Airway epithelial cell (primary cell): ENCODE measurements around the gene FIBP. TPM values are rescaled to one million over a fixed set of nuclear protein-coding genes. Genes with fewer than 3 reads are reported as not detected.

Experiments used
- total RNA-seq: library from RNA; depleted of rRNA; stranded (reverse); fragments of >200 nt; gene quantifications from 2 replicates; pipeline ENCODE4 v1.2.3, GENCODE V29; 2015

Gene FIBP
- total RNA-seq = 89.0 and 143 TPM in 2 replicates

GRCh38 chr11:65888163-65888814 lies at the start of gene FIBP:
Gene FIBP, minus strand, starts transcription at chr11:65888471. Its CDS starts 53 bp downstream, at chr11:65888418.

GRCh38 chr11:65919141-65919572 lies 30.9 kb upstream of the FIBP start, which contains the start of gene DRAP1:
Gene DRAP1, plus strand, starts transcription at chr11:65919426. Its CDS starts 76 bp downstream, at chr11:65919502.

GRCh38 chr11:65918211-65919140 lies 30.2 kb upstream of the FIBP start, which contains the start of gene C11orf68:
Gene C11orf68, minus strand, starts transcription at chr11:65919062. Its CDS starts 31 bp downstream, at chr11:65919031.

DNA sequence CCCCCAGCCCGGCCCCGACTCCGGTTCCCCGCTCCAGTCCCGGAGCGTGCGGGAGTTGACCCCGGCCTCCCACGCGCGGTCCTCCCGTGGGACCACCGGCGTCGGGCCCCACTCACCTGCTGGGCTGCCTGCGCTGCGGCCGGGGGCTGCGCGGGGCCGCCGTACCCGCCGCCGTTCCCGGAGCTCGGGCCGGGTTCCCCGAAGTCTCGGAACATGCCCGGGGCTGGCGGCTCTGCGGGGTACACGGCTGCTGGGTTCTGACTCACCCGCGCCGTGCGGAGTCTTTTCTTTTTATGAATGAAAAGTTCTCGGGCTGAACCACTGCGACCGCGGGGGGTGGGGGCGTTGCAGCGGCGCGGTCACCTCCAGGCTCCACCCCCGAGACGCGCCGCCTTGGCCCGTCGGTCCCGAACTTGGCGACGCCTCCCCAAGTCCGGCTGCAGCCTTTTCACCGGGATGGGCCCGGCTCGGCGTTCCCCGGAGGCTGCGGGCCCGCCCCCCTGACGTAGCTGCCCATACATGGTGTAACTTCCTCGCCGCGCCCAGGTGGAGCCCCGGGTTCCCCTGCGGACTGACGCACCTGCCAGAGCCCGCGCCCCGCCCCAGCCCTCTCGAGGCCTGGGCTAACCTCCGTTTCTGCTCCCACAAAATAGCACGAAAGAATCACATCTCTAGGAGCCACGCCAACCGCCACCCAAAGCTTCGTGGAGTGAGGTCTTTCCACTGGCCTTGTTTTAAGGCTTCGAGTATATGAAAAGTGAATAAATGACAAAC lies 12.0 kb upstream of the FIBP start, which contains the start of gene FOSL1:
FOSL1 (minus strand) TSS at position 264 of the 774 bp plus-strand sequence; CDS start at position 215, 49 bp downstream.

GRCh38 chr11:65890324-65891218 lies 2.3 kb upstream of the FIBP start, which contains the start of gene CCDC85B:
Gene CCDC85B, plus strand, starts transcription at chr11:65890673. Its CDS starts 111 bp downstream, at chr11:65890784.

GRCh38 chr11:65879617-65880016 lies 8.7 kb downstream of the FIBP start, which contains the start of gene CTSW:
Gene CTSW, plus strand, starts transcription at chr11:65879837. Its CDS starts 18 bp downstream, at chr11:65879855.

DNA sequence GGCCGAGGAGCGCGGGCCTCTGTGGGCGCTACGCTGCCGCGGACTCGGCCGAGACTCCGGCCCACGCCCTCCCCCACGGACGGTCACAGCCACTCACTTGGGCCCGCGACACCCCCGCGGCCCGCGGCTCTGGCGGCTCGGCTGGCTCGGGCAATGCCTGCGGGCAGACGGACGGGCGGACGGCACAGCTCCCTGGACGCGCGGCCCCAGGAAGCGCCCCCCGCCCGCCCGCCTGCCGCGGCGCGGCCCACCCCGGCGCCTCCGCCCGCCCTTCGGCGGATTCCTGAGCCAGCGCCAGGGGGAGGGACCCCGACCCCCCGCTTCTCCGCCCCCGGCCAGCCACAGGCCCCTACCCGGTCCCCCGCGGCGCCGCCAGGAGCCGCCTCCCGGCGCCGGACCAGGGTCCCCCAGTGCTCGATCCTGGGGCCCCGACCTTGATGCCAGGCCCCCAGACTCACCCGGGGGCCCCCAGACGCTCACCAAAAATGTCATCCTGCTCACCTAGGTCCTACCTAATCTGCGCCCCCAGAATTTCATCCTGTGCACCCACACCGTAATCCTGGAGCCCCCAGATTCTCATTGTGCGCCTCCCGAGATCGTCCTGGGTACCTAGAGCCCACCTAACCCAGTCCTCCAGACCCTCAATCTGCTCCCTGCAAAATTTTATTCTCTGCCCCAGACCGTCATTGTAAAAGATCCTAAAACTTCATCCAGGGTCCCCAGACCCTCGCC lies 15.5 kb downstream of the FIBP start, which contains the start of gene EFEMP2:
EFEMP2 (minus strand) TSS at position 215 of the 732 bp plus-strand sequence. CDS start 446 bp downstream, outside the sequence.

GRCh38 chr11:65860278-65861164 lies 27.8 kb downstream of the FIBP start, which contains the start of gene MUS81:
Gene MUS81, plus strand, starts transcription at chr11:65860433. Its CDS starts 321 bp downstream, at chr11:65860754.

GRCh38 chr11:65857853-65858680 lies 30.2 kb downstream of the FIBP start, which contains the start of gene CFL1:
Gene CFL1, minus strand, starts transcription at chr11:65858180. Its CDS starts 81 bp downstream, at chr11:65858099.

Other genes starting within 250 kb of the FIBP start
- gene RELA, start 225.6 kb downstream of the FIBP start, total RNA-seq = 35.5 and 68.3 TPM in 2 replicates
- 33.8 and 37.9 TPM in 2 replicates for gene KAT5, start 176.2 kb downstream of the FIBP start, total RNA-seq
- 61.6 and 92.6 TPM in 2 replicates for gene RNASEH2C, start 167.7 kb downstream of the FIBP start, total RNA-seq
- gene AP5B1, start 107.5 kb downstream of the FIBP start, total RNA-seq = 21.3 and 24.3 TPM in 2 replicates
- gene OVOL1, start 101.4 kb downstream of the FIBP start, total RNA-seq = 26.4 and 31.0 TPM in 2 replicates
- 0.14 and 0.56 TPM in 2 replicates for gene SNX32, start 54.5 kb downstream of the FIBP start, total RNA-seq
- gene CFL1, start 30.3 kb downstream of the FIBP start, total RNA-seq = 1,465 and 1,537 TPM in 2 replicates
- gene MUS81, start 28.0 kb downstream of the FIBP start, total RNA-seq = 23.6 and 28.4 TPM in 2 replicates
- 12.8 and 27.5 TPM in 2 replicates for gene EFEMP2, start 15.7 kb downstream of the FIBP start, total RNA-seq
- gene CTSW, start 8.6 kb downstream of the FIBP start, total RNA-seq = not detected in 2 replicates
- gene CCDC85B, start 2.2 kb upstream of the FIBP start, total RNA-seq = 93.7 and 145 TPM in 2 replicates
- 63.3 and 87.1 TPM in 2 replicates for gene FOSL1, start 11.9 kb upstream of the FIBP start, total RNA-seq
- gene C11orf68, start 30.6 kb upstream of the FIBP start, total RNA-seq = 10.9 and 11.0 TPM in 2 replicates
- gene DRAP1, start 31.0 kb upstream of the FIBP start, total RNA-seq = 175 and 190 TPM in 2 replicates
- gene TSGA10IP, start 57.0 kb upstream of the FIBP start, total RNA-seq = not detected in 2 replicates
- gene SART1, start 73.3 kb upstream of the FIBP start, total RNA-seq = 35.3 and 45.9 TPM in 2 replicates
- gene EIF1AD, start 113.7 kb upstream of the FIBP start, total RNA-seq = 24.1 and 33.0 TPM in 2 replicates
- gene BANF1, start 114.0 kb upstream of the FIBP start, total RNA-seq = 120 and 130 TPM in 2 replicates
- 8.9 and 9.3 TPM in 2 replicates for gene CST6, start 123.5 kb upstream of the FIBP start, total RNA-seq
- 0.42 TPM in 1 of 2 replicates, not detected in the other for gene CATSPER1, start 138.0 kb upstream of the FIBP start, total RNA-seq
- 0.28 TPM in 1 of 2 replicates, not detected in the other for gene GAL3ST3, start 160.7 kb upstream of the FIBP start, total RNA-seq
- 156 TPM in 2 replicates for gene SF3B2, start 163.9 kb upstream of the FIBP start, total RNA-seq
- gene PACS1, start 181.8 kb upstream of the FIBP start, total RNA-seq = 23.6 and 24.8 TPM in 2 replicates